Measurements from ENCODE around the gene SENP3.

The SENP3 gene

GRCh38 chr17:7556627-7557026 lies 5.1 kb upstream of the SENP3 start:
- DNase-seq (ENCODE audit: low spot score), result no peak

GRCh38 chr17:7557147-7557764 lies 4.5 kb upstream of the SENP3 start:
- no peak for DNase-seq (ENCODE audit: low spot score)

GRCh38 chr17:7557775-7558543 lies 3.8 kb upstream of the SENP3 start:
- DNase-seq (ENCODE audit: low spot score), result no peak

- DNase-seq (ENCODE audit: low spot score), result no peak
Observed at GRCh38 chr17:7558544-7559319, 3.0 kb upstream of the SENP3 start, which contains the start of gene TNFSF13. Gene TNFSF13, plus strand, starts transcription at chr17:7558750. Its CDS starts 290 bp downstream, at chr17:7559040.

GRCh38 chr17:7559320-7560171 lies 2.2 kb upstream of the SENP3 start:
- DNase-seq (ENCODE audit: low spot score), result no peak

GRCh38 chr17:7560172-7561027 lies 1.3 kb upstream of the SENP3 start:
- no peak for DNase-seq (ENCODE audit: low spot score)

- DNase-seq (ENCODE audit: low spot score), result peak; percentile 85
Observed at GRCh38 chr17:7561028-7561575, 617 bp upstream of the SENP3 start.

- no peak for DNase-seq (ENCODE audit: low spot score)
Observed at GRCh38 chr17:7562208-7562605, 488 bp downstream of the SENP3 start.

- no peak for DNase-seq (ENCODE audit: low spot score)
Observed at GRCh38 chr17:7563115-7563869, 1.6 kb downstream of the SENP3 start.

GRCh38 chr17:7569571-7569970 lies 7.9 kb downstream of the SENP3 start:
- DNase-seq (ENCODE audit: low spot score), result no peak

- DNase-seq (ENCODE audit: low spot score), result no peak
Observed at GRCh38 chr17:7570351-7570750, 8.6 kb downstream of the SENP3 start.

GRCh38 chr17:7572338-7572587 lies 10.5 kb downstream of the SENP3 start:
- no peak for DNase-seq (ENCODE audit: low spot score)

- peak; percentile 100 for DNase-seq (ENCODE audit: low spot score)
Observed at GRCh38 chr17:7572588-7573323, 11.0 kb downstream of the SENP3 start.

GRCh38 chr17:7573324-7574080 lies 11.8 kb downstream of the SENP3 start:
- DNase-seq (ENCODE audit: low spot score), result peak; percentile 73

- DNase-seq (ENCODE audit: low spot score), result no peak
Observed at GRCh38 chr17:7574176-7574953, 12.6 kb downstream of the SENP3 start.

- no peak for DNase-seq (ENCODE audit: low spot score)
Observed at GRCh38 chr17:7575481-7575883, 13.8 kb downstream of the SENP3 start.

GRCh38 chr17:7575959-7576358 lies 14.2 kb downstream of the SENP3 start:
- DNase-seq (ENCODE audit: low spot score), result no peak

- no peak for DNase-seq (ENCODE audit: low spot score)
Observed at GRCh38 chr17:7576432-7576937, 14.8 kb downstream of the SENP3 start.

All from kidney capillary endothelial cell (primary cell).